ENCODE measurements around the gene GON4L. TPM values are rescaled to one million over a fixed set of nuclear protein-coding genes. Genes with fewer than 3 reads are reported as not detected.

The GON4L gene
- total RNA-seq, 1 experiment from 2014 or later, result 53.4 TPM

GRCh38 chr1:155904261-155904660 lies 47.2 kb upstream of the GON4L start:
- Mint-ChIP-seq H3K27me3 (ENCODE audit: low read depth) (no peaks in the 10 kb centered on the region), H3K36me3 (ENCODE audit: insufficient read depth in 1 of 3, low read depth in 3 of 3) (peaks cover 27 to 78% (median 69%) of the 10 kb centered on the region in 3 experiments; a peak in 6 of 7 replicates), H3K4me3 (no peak overlapping the region), H3K9me3 (no peaks in the 10 kb centered on the region), H3K27ac (no peak overlapping the region), H3K4me1 (no peaks in the 10 kb centered on the region)
- Histone ChIP-seq H3T11ph (ENCODE audit: low read length) (no peak overlapping the region), H3K9ac (ENCODE audit: extremely low read depth, insufficient read length, low read length) (no peak overlapping the region), H2BK15ac (ENCODE audit: low read depth, low read length) (no peak overlapping the region), H2BK5ac (ENCODE audit: insufficient read length, low read length) (no peak overlapping the region), H4K8ac (replicated peaks; ENCODE audit: insufficient read length, low read depth, low read length) (no peak overlapping the region), H3K56ac (ENCODE audit: insufficient read length, low read depth, low read length) (no peak overlapping the region), H2BK120ac (ENCODE audit: low read depth, low read length, poor library complexity, severe bottlenecking) (no peak overlapping the region), H3K4me2 (ENCODE audit: insufficient read depth, insufficient read length, low read length) (no peak overlapping the region), H2AFZ (ENCODE audit: low read length) (no peak overlapping the region), H3K9me3 (ENCODE audit: control insufficient read depth, low read depth, low read length) (no peaks in the 10 kb centered on the region), H3K27ac (ENCODE audit: insufficient read length, low read depth, low read length) (no peak overlapping the region), H3K4ac (ENCODE audit: low read depth, low read length) (no peak overlapping the region), H4K5ac (ENCODE audit: insufficient read length, low read depth, low read length) (no peak overlapping the region), H3K4me1 (ENCODE audit: insufficient read depth, low read length) (no peaks in the 10 kb centered on the region), H4K20me1 (ENCODE audit: control insufficient read depth, insufficient read depth, insufficient read length) (no peaks in the 10 kb centered on the region), H3K14ac (ENCODE audit: insufficient read depth, low read length) (no peak overlapping the region), H3K79me2 (ENCODE audit: insufficient read depth, low read length) (no peaks in the 10 kb centered on the region), H2BK12ac (ENCODE audit: insufficient read length, low read depth, low read length) (no peak overlapping the region), H3K27me3 (ENCODE audit: insufficient read depth, low read length) (no peaks in the 10 kb centered on the region), H3K23me2 (ENCODE audit: insufficient read length, low read depth, low read length, poor library complexity, severe bottlenecking) (no peaks in the 10 kb centered on the region), H3K79me1 (ENCODE audit: insufficient read depth, low read depth, low read length, poor library complexity, severe bottlenecking) (no peaks in the 10 kb centered on the region), H3K18ac (ENCODE audit: insufficient read length, low read depth, low read length) (no peak overlapping the region), H3K23ac (ENCODE audit: insufficient read length, low read depth, low read length) (no peak overlapping the region), H4K91ac (ENCODE audit: insufficient read length, low read depth, low read length) (no peak overlapping the region), H2AK5ac (ENCODE audit: insufficient read length, low read length) (no peak overlapping the region), H2BK20ac (ENCODE audit: low read depth, low read length, poor library complexity, severe bottlenecking) (no peak overlapping the region)
- no peak for DNase-seq
- TF ChIP-seq CTCF (conservative IDR thresholded peaks at IDR 0.05), result no peak
- no CpG with 5 or more reads among the region's 12 CpGs for WGBS (ENCODE audit: extremely low coverage, insufficient read length, low lambda C conversion rate)
